ENCODE measurements around the gene PTPRE. TPM values are rescaled to one million over a fixed set of nuclear protein-coding genes. Genes with fewer than 3 reads are reported as not detected.

PTPRE gene
- total RNA-seq, 6 experiments from 2014 or later: 2.3 to 9.2 (median 2.7) TPM

- Histone ChIP-seq H3K27me3 (no peaks in the 10 kb centered on the region), H3K36me3 (no peaks in the 10 kb centered on the region), H3K4me1 (no peaks in the 10 kb centered on the region), H3K4me3 (no peak overlapping the region), H3K9me3 (no peaks in the 10 kb centered on the region), H3K27ac (peak overlapping the region in 1 of 3 donors; percentile 41)
- WGBS (ENCODE audit: insufficient coverage, low coverage, low lambda C conversion rate, missing lambda C conversion rate): 31% methylated on average over 3 of the region's 10 CpGs
- no peak for DNase-seq
- TF ChIP-seq POLR2A (IDR thresholded peaks at IDR 0.05): no peak
- no peak for TF ChIP-seq CTCF (IDR thresholded peaks at IDR 0.05)
- intact Hi-C loops (cut with DNase I): no loop called here
- ATAC-seq: peak in 1 of 4 donors; percentile 3
Observed at GRCh38 chr10:128046953-128047290, 140.0 kb downstream of the PTPRE start.

- H3K27ac ChIP-seq: peak overlapping the region; percentile 25 to 70 (median 41)
- peak; percentile 79 to 86 (median 80) for ATAC-seq
- WGBS (ENCODE audit: insufficient coverage, low coverage, low lambda C conversion rate, missing lambda C conversion rate): 27% methylated on average over 10 of the region's 17 CpGs
- H3K4me3 ChIP-seq: peak overlapping the region in 2 of 3 donors; percentile 6 to 18
- DNase-seq: peak; percentile 72 to 87 (median 74)
- H3K4me1 ChIP-seq: no peaks in the 10 kb centered on the region
- TF ChIP-seq CTCF (IDR thresholded peaks at IDR 0.05) (no peak), POLR2A (IDR thresholded peaks at IDR 0.05) (peak; percentile 80)
- intact Hi-C loops (cut with DNase I): no loop called here
- H3K36me3 ChIP-seq: no peaks in the 10 kb centered on the region
- H3K27me3 ChIP-seq: no peaks in the 10 kb centered on the region
- no peaks in the 10 kb centered on the region for H3K9me3 ChIP-seq
Observed at GRCh38 chr10:128047351-128047750, 140.4 kb downstream of the PTPRE start.

GRCh38 chr10:128047991-128048818 lies 141.3 kb downstream of the PTPRE start:
- no peaks in the 10 kb centered on the region for H3K4me1 ChIP-seq
- intact Hi-C loops (cut with DNase I): no loop called here

GRCh38 chr10:128048819-128049210 lies 141.9 kb downstream of the PTPRE start:
- Histone ChIP-seq H3K27ac (peak overlapping the region; percentile 15 to 70 (median 36)), H3K4me1 (no peaks in the 10 kb centered on the region), H3K4me3 (peak overlapping the region in 1 of 3 donors; percentile 18), H3K27me3 (no peaks in the 10 kb centered on the region), H3K36me3 (no peaks in the 10 kb centered on the region), H3K9me3 (no peaks in the 10 kb centered on the region)
- ATAC-seq (no peak), DNase-seq (no peak)
- no peak for TF ChIP-seq POLR2A (IDR thresholded peaks at IDR 0.05)
- TF ChIP-seq CTCF (IDR thresholded peaks at IDR 0.05): no peak
- intact Hi-C loops (cut with DNase I): no loop called here
- WGBS (ENCODE audit: insufficient coverage, low coverage, low lambda C conversion rate, missing lambda C conversion rate): 52% methylated on average over 6 of the region's 6 CpGs

More at GRCh38 chr10:128047991-128048818, 141.3 kb downstream of the PTPRE start:
- Histone ChIP-seq H3K9me3 (no peaks in the 10 kb centered on the region), H3K36me3 (no peaks in the 10 kb centered on the region), H3K4me3 (peak overlapping the region; percentile 6 to 18 (median 11)), H3K27ac (peak overlapping the region; percentile 25 to 70 (median 41)), H3K27me3 (no peaks in the 10 kb centered on the region)
- WGBS (ENCODE audit: insufficient coverage, low coverage, low lambda C conversion rate, missing lambda C conversion rate): 46% methylated on average over 18 of the region's 21 CpGs
- ATAC-seq (peak; percentile 12 to 52 (median 41)), DNase-seq (no peak)
- TF ChIP-seq POLR2A (IDR thresholded peaks at IDR 0.05) (no peak), CTCF (IDR thresholded peaks at IDR 0.05) (no peak)

Data from right lobe of liver (tissue), 6 donors.